Mesenchymal stem cell (in vitro differentiated cells and primary cell): ENCODE measurements around the gene USB1.

Source experiments
- DNase-seq: peaks from one replicate; pipeline ENCODE4 v3.0.0-alpha.2; 2013
- H2AFZ ChIP-seq: one replicate; pipeline ENCODE4 v1.6.1; 2013; ENCODE audit warnings: low read depth, mild to moderate bottlenecking, control low read depth, inconsistent platforms, low read length, moderate library complexity
- H2AK5ac ChIP-seq: 2 replicates; pipeline ENCODE4 v1.6.1; 2013; ENCODE audit warnings: low read length, moderate library complexity, mild to moderate bottlenecking, inconsistent platforms; ENCODE audit not compliant: severe bottlenecking
- H2BK120ac ChIP-seq: one replicate; pipeline ENCODE4 v1.6.1; 2013; ENCODE audit warnings: low read depth, mild to moderate bottlenecking, inconsistent platforms, low read length, moderate library complexity
- H2BK12ac ChIP-seq, 2 experiments: one replicate each; pipeline ENCODE4 v1.6.1; 2013; ENCODE audit warnings: inconsistent platforms in 2 of 2, low read length in 2 of 2, mild to moderate bottlenecking in 2 of 2, moderate library complexity in 2 of 2, control low read depth in 1 of 2
- H2BK15ac ChIP-seq: one replicate; pipeline ENCODE4 v1.6.1; 2013; ENCODE audit warnings: mild to moderate bottlenecking, low read depth, inconsistent platforms; ENCODE audit not compliant: poor library complexity, severe bottlenecking
- H2BK5ac ChIP-seq: 2 replicates; pipeline ENCODE4 v1.6.1; 2013; ENCODE audit warnings: low read depth, mild to moderate bottlenecking, low read length, control low read depth, inconsistent platforms; ENCODE audit not compliant: poor library complexity, severe bottlenecking
- H3K14ac ChIP-seq, 2 experiments: one replicate each; pipeline ENCODE4 v1.6.1; 2013; ENCODE audit warnings: inconsistent platforms in 2 of 2, low read length in 2 of 2, control low read depth in 1 of 2, mild to moderate bottlenecking in 1 of 2, moderate library complexity in 1 of 2
- H3K18ac ChIP-seq, 2 experiments: one replicate each; pipeline ENCODE4 v1.6.1; 2013; ENCODE audit warnings: inconsistent platforms in 2 of 2, low read length in 2 of 2, control low read depth in 1 of 2, low read depth in 1 of 2, mild to moderate bottlenecking in 1 of 2
- H3K23ac ChIP-seq, 2 experiments: one replicate each; pipeline ENCODE4 v1.6.1; 2013; ENCODE audit warnings: inconsistent platforms in 2 of 2, low read length in 2 of 2, mild to moderate bottlenecking in 2 of 2, moderate library complexity in 2 of 2, control low read depth in 1 of 2
- H3K27ac ChIP-seq: 2 replicates; pipeline ENCODE4 v1.5.1; 2013; ENCODE audit warnings: mild to moderate bottlenecking, moderate library complexity, low read length, control low read depth, inconsistent platforms; ENCODE audit not compliant: poor library complexity, severe bottlenecking
- H3K27me3 ChIP-seq, 2 experiments: 2 replicates each; pipeline versions ENCODE4 v1.6.1 to v1.7.0; 2013; ENCODE audit warnings: low read length in 2 of 2, mild to moderate bottlenecking in 2 of 2, moderate library complexity in 2 of 2, control low read depth in 1 of 2, inconsistent platforms in 1 of 2; ENCODE audit not compliant: control insufficient read depth in 1 of 2, insufficient read depth in 1 of 2
- H3K36me3 ChIP-seq, 2 experiments: 2 replicates each; pipeline versions ENCODE4 v1.6.1 to v1.7.0; 2013; ENCODE audit warnings: low read length in 2 of 2, control low read depth in 1 of 2, inconsistent platforms in 1 of 2, low read depth in 1 of 2, mild to moderate bottlenecking in 1 of 2; ENCODE audit not compliant: insufficient read depth in 2 of 2, control insufficient read depth in 1 of 2
- H3K4ac ChIP-seq, 2 experiments: one replicate each; pipeline ENCODE4 v1.6.1; 2013; ENCODE audit warnings: inconsistent platforms in 2 of 2, low read length in 2 of 2, mild to moderate bottlenecking in 2 of 2, moderate library complexity in 2 of 2, control low read depth in 1 of 2, low read depth in 1 of 2
- H3K4me1 ChIP-seq: 2 replicates; pipeline ENCODE4 v1.6.1; 2013; ENCODE audit warnings: low read depth, low read length, control low read depth; ENCODE audit not compliant: control insufficient read depth, insufficient read depth
- H3K4me2 ChIP-seq: 2 replicates; pipeline ENCODE4 v1.6.1; 2013; ENCODE audit warnings: low read length, mild to moderate bottlenecking, inconsistent platforms; ENCODE audit not compliant: poor library complexity, severe bottlenecking
- H3K4me3 ChIP-seq, 2 experiments: 2 replicates each; pipeline versions ENCODE4 v1.5.1 to v1.7.0; 2013; ENCODE audit warnings: low read length in 2 of 2, mild to moderate bottlenecking in 2 of 2, control low read depth in 1 of 2, low read depth in 1 of 2; ENCODE audit not compliant: insufficient read depth in 1 of 2
- H3K79me1 ChIP-seq: replicated peaks from 2 replicates; pipeline ENCODE4 v1.6.1; 2013; ENCODE audit warnings: mild to moderate bottlenecking, control low read depth, low read length, inconsistent platforms; ENCODE audit not compliant: poor library complexity, severe bottlenecking
- H3K9ac ChIP-seq: 2 replicates; pipeline ENCODE4 v1.7.0; 2013; ENCODE audit warnings: mild to moderate bottlenecking, low read length, moderate library complexity
- H3K9me3 ChIP-seq: 2 replicates; pipeline ENCODE4 v1.7.0; 2013; ENCODE audit warnings: mild to moderate bottlenecking, low read length; ENCODE audit not compliant: control insufficient read depth
- H4K8ac ChIP-seq: one replicate; pipeline ENCODE4 v1.6.1; 2013; ENCODE audit warnings: inconsistent platforms, mild to moderate bottlenecking, low read length, moderate library complexity
- H4K91ac ChIP-seq: one replicate; pipeline ENCODE4 v1.6.1; 2013; ENCODE audit warnings: mild to moderate bottlenecking, low read length, inconsistent platforms
- WGBS: methylation state at CpG from one replicate; pipeline ENCODE4 v1.1.7; 2013; ENCODE audit warnings: mixed read lengths; 5-methylcytosine and 5-hydroxymethylcytosine counted together

Gene USB1

DNA sequence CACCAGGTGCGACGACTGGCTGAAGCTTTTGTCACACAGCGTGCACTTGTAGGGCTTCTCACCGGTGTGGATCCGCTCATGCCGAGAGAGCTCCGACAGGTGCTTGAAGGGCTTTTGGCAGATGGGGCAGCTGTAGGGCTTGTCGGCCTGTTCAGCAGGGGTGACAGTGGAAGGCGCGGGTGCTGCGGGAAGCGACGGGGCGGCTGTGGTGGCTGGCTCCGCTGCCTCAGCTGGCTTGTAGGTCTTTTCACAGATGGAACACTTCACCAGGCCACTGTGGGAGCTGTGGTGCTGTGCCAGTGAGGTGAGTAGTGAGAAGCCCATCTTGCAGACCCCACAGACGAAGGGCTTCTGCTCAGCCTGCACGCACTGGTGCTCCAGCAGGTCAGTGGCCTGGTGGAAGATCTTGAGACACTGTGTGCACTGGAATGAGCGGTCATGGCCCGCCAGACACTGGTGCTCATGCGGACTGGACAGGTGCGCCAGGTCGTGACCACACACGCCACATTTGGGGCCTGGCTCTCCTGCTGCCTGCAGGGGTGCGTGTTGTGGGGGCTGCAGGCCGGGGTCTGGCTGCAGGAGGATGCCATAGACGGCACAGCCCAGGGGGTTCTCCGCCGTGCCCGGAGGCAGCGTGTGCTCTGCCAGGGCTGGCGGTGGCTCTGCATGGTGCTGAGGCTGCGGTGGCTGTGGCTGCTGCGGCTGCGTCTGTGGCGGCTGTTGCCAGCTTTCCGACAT, 3.5 kb upstream of the USB1 start:
- Histone ChIP-seq H3K9ac (no peak overlapping the region), H3K36me3 (peaks cover 43 to 61% of the 10 kb centered on the region in 2 experiments), H3K23ac (no peak overlapping the region), H2AK5ac (no peak overlapping the region), H3K4ac (peak overlapping the region in 1 of 2 experiments; percentile 18), H3K79me1 (peaks cover 53% of the 10 kb centered on the region), H3K27me3 (no peaks in the 10 kb centered on the region), H2BK120ac (no peak overlapping the region), H2BK12ac (no peak overlapping the region), H3K9me3 (no peaks in the 10 kb centered on the region), H4K91ac (no peak overlapping the region), H3K27ac (no peak overlapping the region), H3K18ac (no peak overlapping the region), H3K4me3 (no peak overlapping the region), H2BK5ac (no peak overlapping the region), H3K4me1 (peaks cover 37% of the 10 kb centered on the region), H2BK15ac (no peak overlapping the region), H2AFZ (no peak overlapping the region), H3K14ac (no peak overlapping the region), H3K4me2 (no peak overlapping the region), H4K8ac (no peak overlapping the region)
- WGBS: 97% methylated on average over 36 of the region's 36 CpGs
- no peak for DNase-seq

DNA sequence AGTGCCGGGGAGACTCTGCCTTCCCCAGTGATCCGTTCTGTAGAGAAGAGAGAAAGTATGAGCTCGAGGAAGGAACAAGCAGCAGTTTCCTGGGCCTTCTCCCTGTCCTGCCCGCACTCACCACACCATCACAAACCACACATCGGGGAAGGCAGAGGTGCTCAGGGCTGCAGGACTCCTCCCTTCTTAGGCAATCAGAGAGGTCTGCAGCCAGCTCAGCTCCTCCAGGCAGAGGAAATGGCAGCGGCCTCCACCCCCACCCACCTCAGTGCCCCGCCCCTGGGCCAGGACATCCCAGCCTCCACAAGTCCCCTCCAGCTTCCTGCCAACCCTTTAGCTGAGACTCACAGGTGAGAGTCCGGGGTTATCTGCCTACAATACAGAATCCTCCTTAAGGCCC, 2.7 kb upstream of the USB1 start:
- H3K4ac ChIP-seq: peak overlapping the region in 1 of 2 experiments; percentile 35
- no peak overlapping the region for H4K8ac ChIP-seq
- no peak overlapping the region for H4K91ac ChIP-seq
- H3K36me3 ChIP-seq: peaks cover 51 to 59% of the 10 kb centered on the region in 2 experiments
- H3K27ac ChIP-seq: no peak overlapping the region
- H2BK120ac ChIP-seq: no peak overlapping the region
- H2AFZ ChIP-seq: no peak overlapping the region
- H3K4me1 ChIP-seq: peaks cover 35% of the 10 kb centered on the region
- no peak overlapping the region for H3K14ac ChIP-seq
- no peak overlapping the region for H2AK5ac ChIP-seq
- H2BK12ac ChIP-seq: no peak overlapping the region
- 59% methylated on average over 5 of the region's 8 CpGs for WGBS
- H2BK5ac ChIP-seq: no peak overlapping the region
- no peaks in the 10 kb centered on the region for H3K9me3 ChIP-seq
- H3K79me1 ChIP-seq: peaks cover 54% of the 10 kb centered on the region
- no peak overlapping the region for H3K18ac ChIP-seq
- no peak overlapping the region for H3K9ac ChIP-seq
- no peak overlapping the region for H3K4me2 ChIP-seq
- DNase-seq: peak; percentile 28
- no peak overlapping the region for H2BK15ac ChIP-seq
- no peak overlapping the region for H3K4me3 ChIP-seq
- H3K27me3 ChIP-seq: no peaks in the 10 kb centered on the region
- H3K23ac ChIP-seq: no peak overlapping the region

DNA sequence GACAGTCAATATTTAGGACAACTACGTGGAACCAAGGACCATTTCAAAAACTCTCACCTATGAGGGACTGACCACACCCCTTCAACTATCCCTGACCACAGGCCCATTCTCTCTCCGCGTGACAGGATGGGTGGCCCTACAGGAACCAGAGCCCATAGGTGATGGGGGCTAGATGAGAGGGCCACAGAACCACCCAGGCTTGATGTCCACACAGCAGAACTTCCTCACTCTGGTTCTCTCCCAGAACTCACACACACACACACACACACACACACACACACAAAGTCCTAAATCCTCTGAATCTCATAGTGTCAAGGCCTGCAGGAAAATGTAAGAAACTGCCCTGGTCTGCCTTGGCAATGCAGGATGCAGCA, 2.2 kb upstream of the USB1 start:
- Histone ChIP-seq H3K4ac (peak overlapping the region in 1 of 2 experiments; percentile 13), H4K8ac (no peak overlapping the region), H3K79me1 (peaks cover 50% of the 10 kb centered on the region), H2BK12ac (peak overlapping the region in 1 of 2 experiments; percentile 6), H3K36me3 (peaks cover 49 to 54% of the 10 kb centered on the region in 2 experiments), H2AFZ (no peak overlapping the region), H3K23ac (no peak overlapping the region), H2BK15ac (no peak overlapping the region), H3K14ac (no peak overlapping the region), H2BK5ac (no peak overlapping the region), H3K27ac (no peak overlapping the region), H3K27me3 (no peaks in the 10 kb centered on the region), H3K9ac (peak overlapping the region; percentile 88), H2AK5ac (no peak overlapping the region), H4K91ac (no peak overlapping the region), H2BK120ac (no peak overlapping the region), H3K4me1 (peaks cover 31% of the 10 kb centered on the region), H3K9me3 (no peaks in the 10 kb centered on the region), H3K4me3 (peak overlapping the region in 1 of 2 experiments; percentile 76), H3K18ac (no peak overlapping the region), H3K4me2 (peak overlapping the region; percentile 92)
- no peak for DNase-seq
- WGBS: 89% methylated on average over 3 of the region's 3 CpGs

DNA sequence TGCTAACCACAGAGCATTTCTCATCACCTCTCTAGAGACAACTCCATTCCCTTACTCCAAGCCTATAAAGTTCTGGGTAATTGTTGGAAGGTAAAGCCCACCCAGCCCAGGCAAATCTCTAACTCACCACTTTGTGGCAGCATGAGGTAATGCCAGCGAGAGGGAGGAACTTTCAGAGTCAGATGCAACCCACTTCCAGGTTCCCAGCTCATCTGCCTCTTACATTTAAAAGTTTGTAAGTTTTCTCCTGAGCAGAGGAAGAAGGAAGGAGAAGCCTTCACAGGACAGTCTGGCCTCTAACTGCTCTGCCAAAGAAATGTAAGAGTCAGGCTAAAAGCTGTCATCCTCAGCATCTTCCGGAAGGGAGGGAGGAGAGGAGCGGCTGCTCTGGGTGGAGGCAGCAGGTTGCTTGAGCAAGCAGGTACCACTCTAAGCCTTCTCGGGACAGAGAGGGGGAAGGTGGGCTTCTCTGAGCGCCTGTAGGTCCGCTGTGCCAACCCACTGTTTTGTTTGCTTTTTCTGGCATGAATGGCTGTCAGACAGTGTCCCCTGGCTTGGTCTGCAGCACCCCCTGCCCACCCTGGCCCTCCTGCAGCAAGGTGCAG, 1.7 kb upstream of the USB1 start:
- Histone ChIP-seq H3K14ac (peak overlapping the region in 1 of 2 experiments; percentile 97), H3K79me1 (peaks cover 49% of the 10 kb centered on the region), H2AFZ (peak overlapping the region; percentile 61), H3K9me3 (no peaks in the 10 kb centered on the region), H3K27me3 (no peaks in the 10 kb centered on the region), H3K4me1 (peaks cover 31% of the 10 kb centered on the region), H2BK120ac (no peak overlapping the region), H3K4me3 (peak overlapping the region; percentile 76 to 85), H3K4me2 (peak overlapping the region; percentile 92), H4K8ac (no peak overlapping the region), H2BK15ac (no peak overlapping the region), H2BK5ac (no peak overlapping the region), H2AK5ac (no peak overlapping the region), H3K18ac (peak overlapping the region; percentile 82 to 87), H3K4ac (peak overlapping the region; percentile 54 to 88), H3K27ac (peak overlapping the region; percentile 57), H2BK12ac (peak overlapping the region in 1 of 2 experiments; percentile 15), H3K23ac (peak overlapping the region in 1 of 2 experiments; percentile 78), H4K91ac (no peak overlapping the region), H3K9ac (peak overlapping the region; percentile 88), H3K36me3 (peaks cover 47 to 49% of the 10 kb centered on the region in 2 experiments)
- WGBS: 28% methylated on average over 6 of the region's 6 CpGs
- DNase-seq: peak; percentile 60
